Thyroid gland (tissue), 4 donors: Measurements from ENCODE around the gene IL17RC.
"Not testable (repeated sequence)": the region's sequence is repeated elsewhere in the genome, so short reads cannot be mapped to it uniquely, and the experiment has no call there.

ENCODE experiments used
- POLR2A ChIP-seq, 2 donors: fragments of 450-650 bp; IDR thresholded peaks; one replicate each; pipeline ENCODE4 v1.6.1; 2017; ENCODE audit warnings: antibody characterized with exemption in 2 of 2, mild to moderate bottlenecking in 2 of 2, moderate library complexity in 1 of 2
- TF ChIP-seq, protein P1 (sequence below), 6 experiments: fragments of 200-600 bp in 3 of 6; fragments of 450-650 bp in 3 of 6; sonication (generic) in 3 of 6; IDR thresholded peaks; one replicate each; pipeline ENCODE4 v1.5.1; 2016 to 2019; ENCODE audit warnings: antibody characterized with exemption in 6 of 6, mild to moderate bottlenecking in 2 of 6, inconsistent platforms in 1 of 6, moderate library complexity in 1 of 6

DNA sequence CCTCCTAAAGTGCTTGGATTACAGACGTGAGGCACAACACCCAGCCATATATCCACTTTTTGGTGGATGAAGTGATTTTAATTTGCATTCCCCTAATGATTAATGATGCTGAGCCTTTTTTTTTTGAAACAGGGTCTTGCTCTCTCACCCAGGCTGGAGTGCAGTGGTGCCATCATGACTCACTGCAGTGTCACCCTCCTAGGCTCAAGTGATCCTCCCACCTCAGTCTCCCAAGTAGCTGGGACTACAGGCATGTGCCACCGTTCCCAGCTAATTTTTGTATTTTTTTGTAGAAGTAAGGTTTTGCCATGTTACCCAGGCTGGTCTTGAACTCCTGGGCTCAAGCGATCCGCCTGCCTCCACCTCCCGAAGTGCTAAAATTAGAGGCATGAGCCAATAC lies 44.8 kb upstream of the IL17RC start:
- TF ChIP-seq, protein P1, sequence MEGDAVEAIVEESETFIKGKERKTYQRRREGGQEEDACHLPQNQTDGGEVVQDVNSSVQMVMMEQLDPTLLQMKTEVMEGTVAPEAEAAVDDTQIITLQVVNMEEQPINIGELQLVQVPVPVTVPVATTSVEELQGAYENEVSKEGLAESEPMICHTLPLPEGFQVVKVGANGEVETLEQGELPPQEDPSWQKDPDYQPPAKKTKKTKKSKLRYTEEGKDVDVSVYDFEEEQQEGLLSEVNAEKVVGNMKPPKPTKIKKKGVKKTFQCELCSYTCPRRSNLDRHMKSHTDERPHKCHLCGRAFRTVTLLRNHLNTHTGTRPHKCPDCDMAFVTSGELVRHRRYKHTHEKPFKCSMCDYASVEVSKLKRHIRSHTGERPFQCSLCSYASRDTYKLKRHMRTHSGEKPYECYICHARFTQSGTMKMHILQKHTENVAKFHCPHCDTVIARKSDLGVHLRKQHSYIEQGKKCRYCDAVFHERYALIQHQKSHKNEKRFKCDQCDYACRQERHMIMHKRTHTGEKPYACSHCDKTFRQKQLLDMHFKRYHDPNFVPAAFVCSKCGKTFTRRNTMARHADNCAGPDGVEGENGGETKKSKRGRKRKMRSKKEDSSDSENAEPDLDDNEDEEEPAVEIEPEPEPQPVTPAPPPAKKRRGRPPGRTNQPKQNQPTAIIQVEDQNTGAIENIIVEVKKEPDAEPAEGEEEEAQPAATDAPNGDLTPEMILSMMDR (IDR thresholded peaks at IDR 0.05) = not testable (repeated sequence)
- TF ChIP-seq POLR2A (IDR thresholded peaks at IDR 0.05) = not testable (repeated sequence)
